GM19468 (cell line): ENCODE measurements around the gene SV2A.

ENCODE experiments used
- ATAC-seq: cut with Tn5 transposase; IDR thresholded peaks from one replicate; pipeline ENCODE4 v1.9.1; 2021; ENCODE audit warnings: mild to moderate bottlenecking, moderate library complexity, moderate number of reproducible peaks; ENCODE audit not compliant: unreplicated experiment; ENCODE audit errors: extremely low read depth

SV2A gene

GRCh38 chr1:149931212-149931790 lies 13.7 kb upstream of the SV2A start:
- no peak for ATAC-seq

- ATAC-seq = no peak
Measured at GRCh38 chr1:149929856-149930255, 12.2 kb upstream of the SV2A start.

- ATAC-seq = no peak
Measured at GRCh38 chr1:149928401-149928724, 10.7 kb upstream of the SV2A start.

GRCh38 chr1:149927563-149928400 lies 10.1 kb upstream of the SV2A start, which contains the start of gene SF3B4:
Gene SF3B4, minus strand, starts transcription at chr1:149927803. Its CDS starts 44 bp downstream, at chr1:149927759.
- ATAC-seq = peak; percentile 80

GRCh38 chr1:149927056-149927562 lies 9.5 kb upstream of the SV2A start:
- no peak for ATAC-seq

- no peak for ATAC-seq
Measured at GRCh38 chr1:149926296-149926695, 8.7 kb upstream of the SV2A start.

GRCh38 chr1:149925751-149926150 lies 8.1 kb upstream of the SV2A start:
- ATAC-seq = no peak

- no peak for ATAC-seq
Measured at GRCh38 chr1:149925345-149925744, 7.7 kb upstream of the SV2A start.

GRCh38 chr1:149923626-149924025 lies 6.0 kb upstream of the SV2A start:
- ATAC-seq = no peak

GRCh38 chr1:149916898-149917252 lies 769 bp downstream of the SV2A start:
- ATAC-seq = no peak

- ATAC-seq = no peak
Measured at GRCh38 chr1:149916193-149916897, 1.3 kb downstream of the SV2A start.

GRCh38 chr1:149915429-149916192 lies 2.0 kb downstream of the SV2A start:
- no peak for ATAC-seq

GRCh38 chr1:149914545-149914944 lies 3.1 kb downstream of the SV2A start:
- no peak for ATAC-seq

GRCh38 chr1:149906570-149907075 lies 11.0 kb downstream of the SV2A start:
- no peak for ATAC-seq

- ATAC-seq = no peak
Measured at GRCh38 chr1:149903836-149904491, 13.7 kb downstream of the SV2A start.

GRCh38 chr1:149899460-149900284 lies 18.0 kb downstream of the SV2A start, which contains the start of gene BOLA1:
Gene BOLA1, plus strand, starts transcription at chr1:149899568. Its CDS starts 492 bp downstream, at chr1:149900060.
- peak; percentile 88 for ATAC-seq

- no peak for ATAC-seq
Measured at GRCh38 chr1:149896575-149896974, 21.1 kb downstream of the SV2A start.

GRCh38 chr1:149888999-149889289 lies 28.7 kb downstream of the SV2A start:
- ATAC-seq = no peak
